OCI-LY7 (cell line): ENCODE data around the gene NCOR2.

ENCODE experiments used
- EZH2phosphoT487 ChIP-seq: fragments of 200-600 bp; sonication (generic); IDR thresholded peaks from 2 replicates; pipeline ENCODE4 v1.6.1; 2018; ENCODE audit warnings: low read depth, borderline replicate concordance, mild to moderate bottlenecking, mixed run types, antibody characterized with exemption, low read length, moderate library complexity, mixed read lengths
- TF ChIP-seq, protein P1 (sequence below): fragments of 200-600 bp; sonication (generic); conservative IDR thresholded peaks from 2 replicates; pipeline ENCODE4 v1.5.1; 2014; ENCODE audit warnings: mild to moderate bottlenecking, antibody characterized with exemption, low read length, moderate library complexity, mixed read lengths

DNA sequence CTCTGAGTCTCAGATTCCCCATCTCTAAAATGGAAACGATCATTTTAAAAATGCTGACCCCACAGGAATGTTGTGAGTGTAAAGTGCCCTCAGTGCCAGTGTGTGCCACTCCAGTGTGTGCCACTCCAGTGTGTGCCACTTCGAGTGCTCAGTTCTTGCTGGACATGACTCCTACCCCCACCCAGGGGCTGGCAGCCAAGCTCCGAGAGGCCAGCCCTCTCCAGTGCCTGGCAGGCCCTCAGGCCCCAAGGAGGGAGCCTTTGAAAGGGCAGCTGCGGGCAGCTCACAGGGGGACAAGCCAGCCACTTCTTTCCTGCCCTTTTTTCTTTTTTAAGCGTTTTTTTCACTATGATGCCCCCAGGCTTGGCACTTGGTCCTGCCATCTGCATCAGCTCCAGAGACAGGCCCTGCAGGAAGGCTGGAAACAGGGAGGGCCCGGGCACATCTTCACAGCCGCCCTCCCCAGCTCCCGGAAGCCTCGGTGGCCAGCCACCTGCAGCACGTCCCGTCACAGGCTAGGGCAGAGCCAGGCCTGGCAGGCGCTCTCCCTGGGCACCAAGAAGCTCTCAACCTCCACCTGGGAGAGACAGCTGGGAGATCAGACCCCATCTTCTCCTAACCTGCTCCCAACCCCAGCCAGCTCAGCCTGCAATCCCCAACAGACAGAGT is 29.8 kb downstream of the NCOR2 start:
- TF ChIP-seq, protein P1, sequence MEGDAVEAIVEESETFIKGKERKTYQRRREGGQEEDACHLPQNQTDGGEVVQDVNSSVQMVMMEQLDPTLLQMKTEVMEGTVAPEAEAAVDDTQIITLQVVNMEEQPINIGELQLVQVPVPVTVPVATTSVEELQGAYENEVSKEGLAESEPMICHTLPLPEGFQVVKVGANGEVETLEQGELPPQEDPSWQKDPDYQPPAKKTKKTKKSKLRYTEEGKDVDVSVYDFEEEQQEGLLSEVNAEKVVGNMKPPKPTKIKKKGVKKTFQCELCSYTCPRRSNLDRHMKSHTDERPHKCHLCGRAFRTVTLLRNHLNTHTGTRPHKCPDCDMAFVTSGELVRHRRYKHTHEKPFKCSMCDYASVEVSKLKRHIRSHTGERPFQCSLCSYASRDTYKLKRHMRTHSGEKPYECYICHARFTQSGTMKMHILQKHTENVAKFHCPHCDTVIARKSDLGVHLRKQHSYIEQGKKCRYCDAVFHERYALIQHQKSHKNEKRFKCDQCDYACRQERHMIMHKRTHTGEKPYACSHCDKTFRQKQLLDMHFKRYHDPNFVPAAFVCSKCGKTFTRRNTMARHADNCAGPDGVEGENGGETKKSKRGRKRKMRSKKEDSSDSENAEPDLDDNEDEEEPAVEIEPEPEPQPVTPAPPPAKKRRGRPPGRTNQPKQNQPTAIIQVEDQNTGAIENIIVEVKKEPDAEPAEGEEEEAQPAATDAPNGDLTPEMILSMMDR, result no peak
- no peak for TF ChIP-seq EZH2phosphoT487
